K562 (cell line): ENCODE data around the gene ANKRD12. TPM values are rescaled to one million over a fixed set of nuclear protein-coding genes. Genes with fewer than 3 reads are reported as not detected.

Experiments used
- CEBPG ChIP-seq, 3 experiments: fragments of 200-800 bp in 1 of 3; sonication (Bioruptor generic) in 1 of 3; sonication (generic) in 1 of 3; formaldehyde crosslinking in 1 of 3; IDR thresholded peaks in 2 of 3; conservative IDR thresholded peaks in 1 of 3; 2 replicates each; pipeline versions ENCODE4 v1.6.1 to v1.8.0; 2016 to 2022; ENCODE audit warnings: missing compliant biosample characterization in 2 of 3, missing genetic modification characterization in 2 of 3, mild to moderate bottlenecking in 1 of 3, missing genetic modification reagents in 1 of 3
- HNRNPL ChIP-seq: fragments of 200-400 bp; formaldehyde crosslinking; IDR thresholded peaks from 2 replicates; pipeline ENCODE4 v1.6.1; 2017; ENCODE audit warnings: low read depth, mild to moderate bottlenecking, low read length
- KHSRP ChIP-seq: fragments of 450-650 bp; IDR thresholded peaks from 2 replicates; pipeline ENCODE4 v1.6.1; 2017
- MCM2 ChIP-seq: fragments of 450-650 bp; IDR thresholded peaks from 2 replicates; pipeline ENCODE4 v1.6.1; 2017; ENCODE audit warnings: low read depth, mild to moderate bottlenecking
- NFXL1 ChIP-seq: fragments of 450-650 bp; formaldehyde crosslinking; IDR thresholded peaks from 2 replicates; pipeline ENCODE4 v1.4.0; 2021; ENCODE audit warnings: mild to moderate bottlenecking
- RBM22 ChIP-seq: fragments of 200-400 bp; formaldehyde crosslinking; IDR thresholded peaks from 2 replicates; pipeline ENCODE4 v1.6.1; 2018; ENCODE audit warnings: low read length, low read depth; ENCODE audit not compliant: poor library complexity, severe bottlenecking
- RBM25 ChIP-seq: fragments of 200-400 bp; formaldehyde crosslinking; IDR thresholded peaks from 2 replicates; pipeline ENCODE4 v1.6.1; 2018; ENCODE audit warnings: low read length, low read depth, moderate library complexity; ENCODE audit not compliant: severe bottlenecking
- RFX7 ChIP-seq: fragments of 250-450 bp; sonication (Bioruptor Pico); IDR thresholded peaks from 2 replicates; pipeline ENCODE4 v1.5.1; 2021; ENCODE audit warnings: mild to moderate bottlenecking
- SIRT6 ChIP-seq: IDR thresholded peaks from one replicate; pipeline ENCODE4 v1.6.1; 2012; ENCODE audit warnings: low read depth, mild to moderate bottlenecking, control low read depth, inconsistent platforms, low read length, moderate library complexity
- SREBF2 ChIP-seq: sonication (generic); formaldehyde crosslinking; IDR thresholded peaks from 2 replicates; pipeline ENCODE4 v1.4.0; 2020; ENCODE audit warnings: mild to moderate bottlenecking, missing genetic modification reagents
- XRCC5 ChIP-seq: fragments of 200-400 bp; formaldehyde crosslinking; IDR thresholded peaks from 2 replicates; pipeline ENCODE4 v1.6.1; 2017; ENCODE audit warnings: low read depth, mild to moderate bottlenecking, low read length
- ZC3H4 ChIP-seq: sonication (generic); formaldehyde crosslinking; IDR thresholded peaks from 2 replicates; pipeline ENCODE4 v1.9.0; 2021; ENCODE audit warnings: missing genetic modification reagents, borderline replicate concordance
- ZNF518B ChIP-seq: fragments of 250-450 bp; sonication (Bioruptor Pico); IDR thresholded peaks from 2 replicates; pipeline ENCODE4 v1.5.0; 2021; ENCODE audit warnings: mild to moderate bottlenecking, moderate library complexity
- ZNF79 ChIP-seq: fragments of 250-450 bp; sonication (Bioruptor Pico); IDR thresholded peaks from 2 replicates; pipeline ENCODE4 v1.4.0; 2020; ENCODE audit warnings: low read depth, mild to moderate bottlenecking, moderate library complexity
- polyA plus RNA-seq, 8 experiments: library from polyadenylated mRNA; depleted of rRNA in 4 of 8; stranded (reverse) in 5 of 8; unstranded in 3 of 8; fragments of >200 nt; fragmentation: Nextera tagmentation in 2 of 8; fragmentation: Illumina TruSeq in 1 of 8; extraction: Ambion mirVana in 2 of 8; extraction: Trizol in 1 of 8; gene quantifications; 2 replicates each; pipeline versions ENCODE4 v1.2.1 to v1.2.3, GENCODE V29; 2011 to 2014; ENCODE audit warnings: inconsistent platforms in 1 of 8, missing spikeins in 1 of 8
- total RNA-seq, 7 experiments: library from RNA; depleted of rRNA in 6 of 7; stranded (reverse); fragments of >200 nt in 6 of 7; fragmentation: Illumina TruSeq in 2 of 7; extraction: Trizol in 2 of 7; gene quantifications; 2 replicates each; pipeline versions ENCODE4 v1.2.1 to v1.2.3, GENCODE V29; 2011 to 2021; ENCODE audit warnings: low replicate concordance in 1 of 7
- TF ChIP-seq, protein P1 (sequence below): sonication (generic); formaldehyde crosslinking; IDR thresholded peaks from 2 replicates; pipeline ENCODE4 v1.8.0; 2022; ENCODE audit warnings: mild to moderate bottlenecking, low read depth, missing genetic modification reagents
- TF ChIP-seq, protein P2 (sequence below): sonication (generic); formaldehyde crosslinking; IDR thresholded peaks from 2 replicates; pipeline ENCODE4 v1.8.0; 2023; ENCODE audit warnings: mild to moderate bottlenecking, missing genetic modification reagents

The ANKRD12 gene
- total and polyA plus RNA-seq, 9 of the 15 experiments (the other 6 are each of a cell fraction or from before 2014, with no cell fraction given) = 6.6 to 28.2 (median 16.0) TPM

GRCh38 chr18:9191658-9192256, 55.2 kb downstream of the ANKRD12 start (continued):
- TF ChIP-seq, protein P1, sequence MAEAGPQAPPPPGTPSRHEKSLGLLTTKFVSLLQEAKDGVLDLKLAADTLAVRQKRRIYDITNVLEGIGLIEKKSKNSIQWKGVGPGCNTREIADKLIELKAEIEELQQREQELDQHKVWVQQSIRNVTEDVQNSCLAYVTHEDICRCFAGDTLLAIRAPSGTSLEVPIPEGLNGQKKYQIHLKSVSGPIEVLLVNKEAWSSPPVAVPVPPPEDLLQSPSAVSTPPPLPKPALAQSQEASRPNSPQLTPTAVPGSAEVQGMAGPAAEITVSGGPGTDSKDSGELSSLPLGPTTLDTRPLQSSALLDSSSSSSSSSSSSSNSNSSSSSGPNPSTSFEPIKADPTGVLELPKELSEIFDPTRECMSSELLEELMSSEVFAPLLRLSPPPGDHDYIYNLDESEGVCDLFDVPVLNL (CRISPR knock-in tag) = no peak
- TF ChIP-seq CEBPG (CRISPR knock-in tag; IDR thresholded peaks at IDR 0.05) = no peak
- TF ChIP-seq CEBPG (tag; conservative IDR thresholded peaks at IDR 0.05 in 1 of 2, IDR thresholded peaks at IDR 0.05 in 1 of 2) = no peak
- no peak for TF ChIP-seq SIRT6
- no peak for TF ChIP-seq RBM25
- no peak for TF ChIP-seq NFXL1 (CRISPR knock-in tag)
- TF ChIP-seq HNRNPL = no peak
- no peak for TF ChIP-seq RBM22
- no peak for TF ChIP-seq ZNF518B
- TF ChIP-seq MCM2 = no peak
- TF ChIP-seq SREBF2 (CRISPR knock-in tag) = no peak
- no peak for TF ChIP-seq ZNF79 (CRISPR knock-in tag)
- TF ChIP-seq ZC3H4 (CRISPR knock-in tag) = no peak
- no peak; the same call in 1 of the 2 replicates for TF ChIP-seq KHSRP
- TF ChIP-seq XRCC5 = no peak
- TF ChIP-seq, protein P2, sequence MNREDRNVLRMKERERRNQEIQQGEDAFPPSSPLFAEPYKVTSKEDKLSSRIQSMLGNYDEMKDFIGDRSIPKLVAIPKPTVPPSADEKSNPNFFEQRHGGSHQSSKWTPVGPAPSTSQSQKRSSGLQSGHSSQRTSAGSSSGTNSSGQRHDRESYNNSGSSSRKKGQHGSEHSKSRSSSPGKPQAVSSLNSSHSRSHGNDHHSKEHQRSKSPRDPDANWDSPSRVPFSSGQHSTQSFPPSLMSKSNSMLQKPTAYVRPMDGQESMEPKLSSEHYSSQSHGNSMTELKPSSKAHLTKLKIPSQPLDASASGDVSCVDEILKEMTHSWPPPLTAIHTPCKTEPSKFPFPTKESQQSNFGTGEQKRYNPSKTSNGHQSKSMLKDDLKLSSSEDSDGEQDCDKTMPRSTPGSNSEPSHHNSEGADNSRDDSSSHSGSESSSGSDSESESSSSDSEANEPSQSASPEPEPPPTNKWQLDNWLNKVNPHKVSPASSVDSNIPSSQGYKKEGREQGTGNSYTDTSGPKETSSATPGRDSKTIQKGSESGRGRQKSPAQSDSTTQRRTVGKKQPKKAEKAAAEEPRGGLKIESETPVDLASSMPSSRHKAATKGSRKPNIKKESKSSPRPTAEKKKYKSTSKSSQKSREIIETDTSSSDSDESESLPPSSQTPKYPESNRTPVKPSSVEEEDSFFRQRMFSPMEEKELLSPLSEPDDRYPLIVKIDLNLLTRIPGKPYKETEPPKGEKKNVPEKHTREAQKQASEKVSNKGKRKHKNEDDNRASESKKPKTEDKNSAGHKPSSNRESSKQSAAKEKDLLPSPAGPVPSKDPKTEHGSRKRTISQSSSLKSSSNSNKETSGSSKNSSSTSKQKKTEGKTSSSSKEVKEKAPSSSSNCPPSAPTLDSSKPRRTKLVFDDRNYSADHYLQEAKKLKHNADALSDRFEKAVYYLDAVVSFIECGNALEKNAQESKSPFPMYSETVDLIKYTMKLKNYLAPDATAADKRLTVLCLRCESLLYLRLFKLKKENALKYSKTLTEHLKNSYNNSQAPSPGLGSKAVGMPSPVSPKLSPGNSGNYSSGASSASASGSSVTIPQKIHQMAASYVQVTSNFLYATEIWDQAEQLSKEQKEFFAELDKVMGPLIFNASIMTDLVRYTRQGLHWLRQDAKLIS = no peak
- TF ChIP-seq RFX7 (CRISPR knock-in tag) = no peak
